IPS DF 19.7 (cell line): ENCODE measurements around the gene NLRP9.

Experiments used
- DNase-seq: peaks from one replicate; pipeline ENCODE4 v3.0.0-alpha.2; 2013; ENCODE audit warnings: low read depth, low spot score

The NLRP9 gene

DNA sequence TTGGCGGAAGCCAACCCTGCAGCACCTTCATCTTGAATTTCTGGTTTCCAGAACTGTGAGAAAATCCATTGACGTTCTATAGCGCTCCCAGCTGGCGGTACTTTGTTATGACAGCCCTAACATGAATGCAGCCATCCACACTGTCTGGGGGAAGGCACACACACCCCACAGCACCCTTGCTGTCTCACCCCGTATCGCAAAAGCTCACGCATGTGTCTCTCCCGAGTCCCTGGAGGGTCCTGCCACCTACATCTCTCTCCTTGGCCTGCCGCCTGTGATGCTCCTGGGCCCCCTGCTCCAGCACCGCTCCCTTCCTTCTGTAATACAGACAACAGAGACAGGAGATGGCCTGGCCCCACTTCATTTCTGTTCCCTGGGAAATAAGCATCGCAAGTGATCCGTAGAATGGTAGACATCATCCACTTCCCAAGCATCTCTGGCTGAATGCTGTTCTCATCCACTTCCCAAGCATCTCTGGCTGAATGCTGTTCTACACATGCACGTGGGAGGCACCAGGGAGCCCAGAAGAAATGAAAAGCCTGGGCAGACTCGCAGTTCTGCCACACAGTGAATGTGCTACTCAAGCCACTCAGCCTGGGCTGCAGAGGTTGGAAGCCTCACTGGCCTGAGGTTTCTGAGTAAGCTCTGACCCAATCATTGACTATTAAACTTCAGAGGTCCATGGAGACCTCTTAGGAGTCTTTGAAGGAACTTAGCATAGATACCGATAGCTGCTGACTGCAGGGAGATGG, 33.5 kb downstream of the NLRP9 start:
- DNase-seq: no peak

DNA sequence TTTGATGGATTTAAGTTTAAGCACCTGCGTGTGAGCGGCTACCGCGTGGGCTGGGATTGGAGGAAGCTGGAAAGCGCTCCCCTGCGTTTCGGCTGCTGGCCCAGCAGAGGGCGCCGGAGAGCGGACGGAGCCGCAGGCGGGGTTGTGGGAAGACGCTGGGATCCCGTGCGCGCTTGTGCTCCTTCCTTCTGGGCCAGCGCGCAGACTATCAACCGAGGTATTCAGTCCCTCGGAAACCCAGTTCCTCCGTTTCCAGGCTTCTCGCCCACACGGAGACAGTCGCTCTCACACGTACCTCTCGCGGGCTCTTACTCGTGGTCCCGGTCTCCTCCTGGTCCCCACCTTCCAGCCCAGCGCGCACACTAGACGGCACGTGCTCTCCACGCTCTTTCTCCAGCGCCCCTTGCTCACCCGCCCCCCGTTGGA, 34.4 kb downstream of the NLRP9 start:
- DNase-seq: no peak

DNA sequence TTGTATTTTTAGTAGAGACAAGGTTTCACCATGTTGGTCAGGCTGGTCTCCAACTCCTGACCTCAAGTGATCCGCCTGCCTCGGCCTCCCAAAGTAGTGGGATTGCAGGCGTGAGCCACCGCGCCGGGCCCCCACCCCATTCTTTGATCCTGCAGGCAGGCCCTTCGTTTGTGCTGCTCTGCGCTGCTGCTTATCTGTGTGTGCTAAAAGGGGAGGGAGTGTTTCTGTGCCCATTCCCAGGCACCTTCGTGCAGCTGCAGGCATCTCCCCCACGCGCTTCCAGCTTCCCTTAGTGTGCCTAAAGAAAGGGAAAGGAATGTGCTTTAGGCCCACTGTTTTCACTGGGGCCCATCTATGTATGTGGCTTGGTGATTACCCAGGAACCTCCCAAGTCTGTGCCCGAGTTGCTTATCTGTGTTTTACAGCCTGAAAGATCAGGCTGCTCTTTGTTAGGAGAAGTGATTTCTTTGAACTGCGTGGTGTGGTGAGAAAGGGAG, 36.0 kb downstream of the NLRP9 start:
- DNase-seq: no peak

DNA sequence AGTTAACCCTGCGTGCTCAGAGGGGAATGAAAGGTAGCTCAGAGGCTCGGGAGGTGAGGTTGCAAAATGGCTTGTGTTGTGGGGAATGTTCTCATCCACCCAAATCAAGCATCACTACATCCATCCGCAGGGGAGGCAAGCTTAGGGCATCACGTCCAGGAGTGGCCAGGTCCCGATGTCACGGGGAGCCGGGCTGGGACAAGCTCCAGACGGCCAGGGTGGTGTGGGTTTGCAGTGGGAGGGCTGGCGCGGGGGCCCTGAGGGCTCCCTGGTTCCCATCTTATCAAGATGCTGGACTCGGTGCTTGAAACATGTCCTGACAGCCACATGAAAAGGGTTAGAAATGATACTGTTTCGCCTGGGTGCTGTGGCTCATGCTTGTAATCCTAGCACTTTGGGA, 37.4 kb downstream of the NLRP9 start:
- DNase-seq: no peak

DNA sequence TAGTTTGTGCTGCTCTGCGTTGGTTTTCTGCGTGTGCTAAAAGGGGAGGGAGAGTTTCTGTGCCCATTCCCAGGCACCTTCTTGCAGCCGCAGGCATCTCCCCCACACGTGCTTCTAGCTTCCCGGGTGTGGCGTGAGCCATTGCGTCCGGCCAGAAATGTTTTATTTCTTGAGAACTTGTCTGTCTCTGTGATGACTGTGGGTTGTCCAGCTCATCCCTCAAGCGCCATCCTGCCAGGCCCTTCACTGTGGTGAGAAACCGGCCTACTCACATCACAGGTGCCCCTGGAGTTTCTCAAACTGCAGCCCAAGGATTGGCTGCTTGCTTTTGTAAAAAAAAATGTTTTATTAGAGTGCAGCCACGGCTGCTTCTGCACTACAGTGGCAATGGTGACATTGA, 39.0 kb downstream of the NLRP9 start:
- DNase-seq: no peak

DNA sequence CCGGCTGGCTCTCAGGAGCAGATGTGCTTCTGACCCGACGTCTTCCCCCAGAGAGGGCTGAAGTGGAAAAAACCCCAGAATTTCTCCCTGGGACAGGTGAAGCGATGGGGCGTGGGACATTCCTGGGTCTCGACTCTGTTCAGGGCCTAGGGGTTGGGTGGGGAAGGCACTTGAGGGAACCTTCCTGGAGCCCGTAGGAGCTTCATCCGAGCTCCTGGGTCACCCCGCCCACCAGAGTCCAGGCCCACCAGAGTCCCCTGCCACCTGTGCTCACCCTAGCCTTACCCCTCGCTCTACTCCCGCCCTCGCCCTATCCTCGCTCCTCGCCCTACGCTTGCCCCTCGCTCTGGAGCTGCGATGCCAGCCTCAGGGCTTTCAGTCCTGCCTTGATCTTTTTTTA, 39.9 kb downstream of the NLRP9 start:
- DNase-seq: no peak

DNA sequence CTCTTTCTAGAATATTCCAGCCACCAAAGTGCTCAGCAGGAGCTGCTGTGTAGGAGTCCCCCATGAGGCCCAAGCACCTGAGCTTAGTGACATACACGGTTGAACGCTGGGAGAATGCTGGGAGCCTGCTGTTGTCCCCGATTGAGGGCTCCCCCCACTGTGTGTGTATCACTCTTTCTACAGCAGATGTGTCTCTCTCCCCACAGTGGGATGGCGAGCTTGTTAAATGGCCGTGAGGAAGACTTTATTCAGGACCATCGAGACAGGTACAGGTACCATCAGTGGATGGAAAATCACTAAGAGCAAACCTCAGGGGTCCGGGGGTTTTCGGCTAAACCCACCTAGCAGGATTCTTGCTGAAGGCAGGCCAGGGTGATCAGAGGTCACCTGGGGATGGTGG, 40.5 kb downstream of the NLRP9 start:
- no peak for DNase-seq

DNA sequence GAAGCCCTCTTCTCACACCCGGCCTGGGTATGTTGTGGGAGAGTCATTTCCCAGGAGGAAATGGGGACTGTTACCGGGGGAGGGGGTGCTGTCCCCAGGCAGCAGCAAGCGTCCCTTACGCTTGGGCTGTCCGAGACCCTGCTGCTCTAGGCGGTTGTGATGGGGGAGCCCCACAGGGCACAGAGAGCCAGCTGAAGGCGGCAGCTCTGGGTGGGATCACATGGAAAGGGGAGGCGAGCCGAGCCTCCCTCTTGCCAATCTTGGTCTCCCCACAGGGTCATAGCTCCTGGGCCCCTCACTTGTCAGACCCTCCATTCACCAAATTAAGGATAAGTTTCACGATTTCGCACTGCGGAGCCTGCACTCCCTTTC, 41.1 kb downstream of the NLRP9 start:
- no peak for DNase-seq

DNA sequence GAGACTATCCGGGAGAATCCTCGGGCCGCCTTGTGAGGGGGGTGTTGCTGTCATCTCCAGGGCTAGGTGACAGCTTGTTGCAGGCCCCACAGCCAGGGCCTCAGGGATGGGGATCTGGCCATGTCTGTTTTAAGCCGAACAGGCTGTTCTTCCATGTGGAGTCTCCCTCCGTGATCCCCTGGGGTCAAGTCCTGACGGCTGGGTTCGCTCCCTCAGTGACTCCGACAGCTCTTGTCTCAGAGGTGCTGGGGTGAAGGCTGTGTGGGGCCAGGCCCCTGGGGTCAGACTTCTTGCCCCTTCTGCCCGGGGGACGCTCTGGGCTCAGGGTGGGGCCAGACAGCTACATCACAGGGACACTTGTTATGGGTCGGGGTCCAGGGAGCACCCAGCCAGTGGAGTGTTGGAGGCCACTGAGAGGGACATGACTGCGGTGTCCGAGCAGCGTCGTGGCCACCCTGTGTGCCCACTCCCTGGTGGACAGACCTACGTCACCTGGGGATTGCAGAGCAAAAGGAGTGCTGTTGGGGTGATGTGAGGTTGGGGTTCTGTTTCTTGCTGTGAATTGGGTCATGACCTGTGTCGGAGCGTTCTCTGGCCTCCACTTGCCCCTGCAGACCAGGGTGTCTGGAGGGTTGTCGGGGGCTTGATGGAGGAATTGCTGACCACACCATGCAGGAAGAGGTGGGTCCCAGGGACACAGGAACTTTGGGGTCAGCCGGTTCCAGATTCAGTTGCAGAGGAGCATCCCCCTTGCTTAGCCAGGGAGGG, 41.7 kb downstream of the NLRP9 start:
- no peak for DNase-seq

DNA sequence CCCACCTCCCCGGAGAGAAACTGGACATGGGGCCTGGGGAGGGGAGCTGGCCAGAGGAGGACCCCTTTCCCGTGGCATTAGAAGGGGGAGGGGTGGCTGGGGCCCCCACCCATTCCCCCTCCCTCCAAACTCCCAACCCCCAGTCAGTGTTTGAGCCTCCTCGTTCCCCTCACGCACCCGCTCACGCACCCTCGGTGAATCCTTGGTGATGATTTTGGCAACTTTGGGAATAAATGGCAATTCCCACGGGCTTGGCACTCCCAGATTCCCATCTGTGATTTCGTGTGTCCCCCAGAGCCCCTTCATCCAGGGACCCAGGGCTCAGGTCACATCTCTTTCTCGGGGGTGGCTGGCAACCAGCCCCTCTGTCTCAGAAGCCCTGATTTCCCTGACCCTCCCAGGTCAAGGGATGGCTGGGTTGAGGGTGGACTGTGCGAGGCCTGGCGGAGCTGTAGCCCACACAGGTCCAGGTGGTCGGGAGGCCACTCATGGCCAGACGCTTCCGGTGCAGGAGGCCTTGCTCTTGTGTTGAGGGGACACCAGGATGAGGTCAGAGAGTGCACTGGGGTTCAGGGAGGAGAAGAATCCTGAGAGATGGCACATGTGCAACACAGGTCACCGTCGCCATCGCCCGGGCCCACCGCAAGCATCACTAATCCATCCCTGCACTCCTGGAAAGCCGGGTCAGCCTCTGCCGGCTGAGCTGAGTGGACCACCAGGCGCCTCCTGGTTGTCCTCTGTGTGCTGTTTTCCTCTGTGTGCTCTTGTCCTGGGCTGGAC, 42.5 kb downstream of the NLRP9 start:
- no peak for DNase-seq

DNA sequence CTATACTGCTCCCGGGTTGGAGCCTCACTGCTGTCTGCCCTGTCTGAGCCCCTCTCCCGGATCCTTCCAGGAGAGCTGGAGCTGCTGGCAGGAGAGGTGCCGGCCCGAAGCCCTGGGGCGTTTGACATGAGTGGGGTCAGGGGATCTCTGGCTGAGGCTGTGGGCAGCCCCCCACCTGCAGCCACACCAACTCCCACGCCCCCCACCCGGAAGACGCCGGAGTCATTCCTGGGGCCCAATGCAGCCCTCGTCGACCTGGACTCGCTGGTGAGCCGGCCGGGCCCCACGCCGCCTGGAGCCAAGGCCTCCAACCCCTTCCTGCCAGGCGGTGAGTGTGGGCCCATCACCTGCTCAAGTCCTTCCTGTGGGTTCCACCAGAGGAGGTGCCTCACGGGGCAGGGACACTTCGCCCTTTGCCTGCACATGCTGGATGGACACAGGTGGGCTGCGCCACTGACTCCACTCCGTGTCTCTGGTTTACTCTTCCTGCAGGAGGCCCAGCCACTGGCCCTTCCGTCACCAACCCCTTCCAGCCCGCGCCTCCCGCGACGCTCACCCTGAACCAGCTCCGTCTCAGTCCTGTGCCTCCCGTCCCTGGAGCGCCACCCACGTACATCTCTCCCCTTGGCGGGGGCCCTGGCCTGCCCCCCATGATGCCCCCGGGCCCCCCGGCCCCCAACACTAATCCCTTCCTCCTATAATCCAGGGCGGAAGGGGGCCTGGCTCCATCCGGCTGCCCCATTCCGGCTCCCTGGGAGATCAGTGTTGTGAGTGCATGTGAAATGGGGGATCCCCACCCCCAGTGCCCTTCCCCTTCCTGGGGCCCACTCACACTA, 43.3 kb downstream of the NLRP9 start:
- DNase-seq: no peak

DNA sequence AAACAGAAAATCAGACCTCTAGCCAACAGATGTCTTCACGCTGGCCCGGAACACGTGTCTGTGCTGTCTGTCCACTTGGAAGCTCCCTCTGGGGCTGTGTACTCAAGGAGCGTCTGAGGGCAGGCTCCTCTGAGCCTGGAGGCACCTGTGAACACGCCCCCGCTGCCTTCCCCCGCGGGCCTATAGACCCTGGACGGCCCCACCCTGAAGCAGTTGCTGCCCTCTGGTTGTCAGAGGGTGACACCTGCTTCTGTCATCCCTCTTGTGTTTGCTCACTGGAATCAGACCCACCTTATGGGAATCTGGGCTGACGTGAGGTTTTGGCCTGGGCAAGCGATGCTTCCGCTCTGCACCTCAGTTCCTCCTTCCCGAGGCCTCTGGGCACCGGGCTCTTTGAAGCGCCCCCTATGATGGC, 44.0 kb downstream of the NLRP9 start:
- DNase-seq: no peak

DNA sequence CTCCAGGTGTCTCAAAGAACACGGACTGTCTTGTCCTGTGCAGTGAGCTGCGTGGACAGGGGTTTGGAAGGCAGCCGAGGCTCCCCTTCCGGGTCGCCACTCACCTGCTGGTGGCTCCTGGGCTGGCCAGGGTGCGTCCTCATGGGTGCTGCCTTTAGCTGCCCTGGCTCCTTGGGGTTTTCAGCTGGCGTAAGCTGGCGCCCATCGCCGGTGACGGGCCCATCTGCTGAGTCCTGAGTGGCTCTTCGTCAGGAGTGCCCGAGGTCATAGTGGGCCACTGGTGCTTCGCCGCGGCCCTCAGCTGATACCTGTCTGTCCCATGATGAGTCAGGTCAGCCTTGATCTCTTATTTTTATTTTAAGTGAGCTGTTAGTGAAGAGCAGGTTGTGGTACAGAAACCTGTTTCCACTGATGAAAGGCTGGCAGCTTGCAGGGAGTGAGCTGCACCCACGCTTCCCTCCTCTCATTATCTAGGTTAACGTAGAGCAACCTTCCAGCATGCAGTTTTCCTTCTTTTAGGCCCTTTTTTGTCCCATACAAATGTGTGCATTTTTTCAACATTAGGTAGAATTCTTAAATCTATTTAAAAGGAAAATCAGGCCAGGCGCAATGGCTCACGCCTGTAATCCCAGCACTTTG, 44.7 kb downstream of the NLRP9 start:
- DNase-seq: no peak

DNA sequence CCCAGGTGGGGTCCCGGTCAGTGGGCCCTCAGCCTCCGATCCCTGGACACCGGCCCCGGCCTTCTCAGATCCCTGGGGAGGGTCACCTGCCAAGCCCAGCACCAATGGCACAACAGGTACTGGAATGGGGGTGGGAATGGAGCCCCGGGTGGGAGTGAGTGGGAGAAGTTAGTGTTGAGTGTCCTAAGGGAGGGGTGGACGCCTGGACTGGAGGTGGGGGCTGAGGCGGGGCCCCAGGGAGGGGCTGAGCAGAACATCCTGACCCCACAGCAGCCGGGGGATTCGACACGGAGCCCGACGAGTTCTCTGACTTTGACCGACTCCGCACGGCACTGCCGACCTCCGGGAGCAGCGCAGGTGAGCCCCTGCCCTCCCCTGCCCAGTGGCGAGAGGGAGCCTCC, 45.5 kb downstream of the NLRP9 start:
- no peak for DNase-seq

DNA sequence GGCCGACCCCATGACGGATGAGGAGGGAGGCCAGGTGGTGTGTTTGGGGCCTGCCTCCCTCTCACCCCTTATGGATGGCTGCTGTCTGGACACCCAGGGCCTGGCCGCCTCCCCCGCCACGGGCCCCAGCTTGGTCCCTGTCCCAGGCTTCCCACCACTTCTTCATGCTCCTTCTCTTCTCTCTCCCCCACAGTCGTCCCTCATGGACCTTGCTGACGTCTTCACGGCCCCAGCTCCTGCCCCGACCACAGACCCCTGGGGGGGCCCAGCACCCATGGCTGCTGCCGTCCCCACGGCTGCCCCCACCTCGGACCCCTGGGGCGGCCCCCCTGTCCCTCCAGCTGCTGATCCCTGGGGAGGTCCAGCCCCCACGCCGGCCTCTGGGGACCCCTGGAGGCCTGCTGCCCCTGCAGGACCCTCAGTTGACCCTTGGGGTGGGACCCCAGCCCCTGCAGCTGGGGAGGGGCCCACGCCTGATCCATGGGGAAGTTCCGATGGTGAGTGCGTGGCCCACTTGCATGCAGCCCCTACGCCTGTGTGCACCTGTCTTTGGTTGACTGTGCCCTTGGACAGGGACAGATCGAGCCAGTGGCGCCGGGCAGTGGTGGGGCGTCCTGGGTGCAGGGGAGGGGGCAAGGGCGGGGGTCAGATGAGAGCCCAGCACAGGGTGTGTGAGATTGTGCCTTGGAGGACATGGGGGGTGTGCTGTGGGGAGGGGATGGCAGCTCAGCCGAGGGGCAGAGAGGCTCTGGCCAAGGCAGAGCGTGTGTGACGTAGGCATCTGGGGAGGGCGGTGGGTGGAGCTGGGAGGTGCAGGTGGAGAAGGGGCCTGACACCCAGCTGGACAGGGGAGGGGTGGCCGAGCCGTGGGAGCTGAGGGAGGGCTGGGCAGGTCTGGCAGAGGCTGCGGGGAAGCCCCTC, 46.4 kb downstream of the NLRP9 start:
- DNase-seq: no peak

DNA sequence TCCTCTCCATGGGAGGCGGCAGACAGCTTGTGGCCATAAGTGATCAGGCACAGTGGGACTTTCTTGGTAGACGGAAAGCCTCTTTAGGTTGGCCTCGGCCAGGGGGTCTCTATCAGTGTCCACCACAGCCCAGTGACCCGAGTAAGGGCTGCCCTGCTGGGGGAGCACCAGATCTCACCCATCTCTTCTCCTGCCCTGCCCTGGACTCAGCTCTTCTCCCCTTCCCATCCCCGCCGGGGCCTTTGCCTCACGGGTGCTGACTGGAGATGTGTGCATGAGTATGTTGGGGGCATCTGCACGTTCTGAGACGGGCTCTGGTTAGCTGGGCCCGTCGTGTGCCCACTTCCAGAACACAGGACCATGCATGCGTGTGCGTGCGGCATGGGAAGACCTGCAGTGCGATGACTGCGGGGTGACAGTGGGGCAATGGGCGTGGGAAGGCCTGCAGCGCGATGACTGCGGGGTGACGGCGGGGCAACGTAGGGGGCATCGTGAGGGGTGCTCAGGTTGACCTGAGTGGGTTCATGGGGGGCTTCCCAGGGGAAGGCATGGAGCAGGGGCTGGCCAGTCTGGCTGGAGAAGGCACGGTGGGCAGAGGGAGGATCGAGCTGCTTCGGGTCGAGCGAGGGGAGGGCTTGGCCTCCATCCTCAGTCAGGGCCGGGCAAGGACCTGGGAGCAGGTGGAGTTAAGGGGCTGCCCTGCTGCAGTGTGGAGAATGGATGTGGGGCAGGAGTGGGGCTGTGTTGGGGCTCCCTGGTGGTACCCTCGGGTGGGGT, 47.2 kb downstream of the NLRP9 start:
- no peak for DNase-seq

DNA sequence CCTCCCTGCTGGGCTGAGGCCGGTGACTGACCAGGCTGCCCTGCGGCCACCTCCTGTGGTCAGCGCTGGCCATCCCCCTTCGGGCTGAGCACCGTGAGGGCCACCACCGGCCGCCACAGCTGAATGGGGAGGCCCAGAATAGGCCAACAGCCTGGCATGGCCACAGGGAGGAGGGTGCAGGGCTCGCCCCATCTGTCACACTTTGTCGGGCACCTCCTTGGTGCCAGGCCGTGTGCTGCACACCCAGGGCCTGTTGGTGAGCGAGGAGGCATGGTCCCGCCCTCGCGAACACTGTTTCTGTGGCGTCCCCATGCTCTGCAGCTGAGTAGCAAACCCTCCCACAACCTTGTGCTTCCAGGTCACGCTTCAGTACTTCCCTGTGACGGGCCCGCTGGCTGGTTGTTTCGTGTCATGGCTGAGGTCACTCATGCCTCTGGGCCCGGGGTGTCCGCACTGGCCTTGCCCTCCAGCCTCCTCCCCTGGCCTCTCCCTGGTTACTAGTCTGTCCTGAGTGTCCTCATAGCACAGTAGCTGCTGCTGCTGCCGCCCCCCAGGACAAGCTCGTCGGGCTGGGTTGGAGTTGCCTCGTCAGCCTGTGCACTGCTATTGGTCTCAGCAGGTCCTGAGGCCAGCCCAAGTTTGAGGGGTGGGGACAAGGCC, 48.0 kb downstream of the NLRP9 start:
- no peak for DNase-seq

DNA sequence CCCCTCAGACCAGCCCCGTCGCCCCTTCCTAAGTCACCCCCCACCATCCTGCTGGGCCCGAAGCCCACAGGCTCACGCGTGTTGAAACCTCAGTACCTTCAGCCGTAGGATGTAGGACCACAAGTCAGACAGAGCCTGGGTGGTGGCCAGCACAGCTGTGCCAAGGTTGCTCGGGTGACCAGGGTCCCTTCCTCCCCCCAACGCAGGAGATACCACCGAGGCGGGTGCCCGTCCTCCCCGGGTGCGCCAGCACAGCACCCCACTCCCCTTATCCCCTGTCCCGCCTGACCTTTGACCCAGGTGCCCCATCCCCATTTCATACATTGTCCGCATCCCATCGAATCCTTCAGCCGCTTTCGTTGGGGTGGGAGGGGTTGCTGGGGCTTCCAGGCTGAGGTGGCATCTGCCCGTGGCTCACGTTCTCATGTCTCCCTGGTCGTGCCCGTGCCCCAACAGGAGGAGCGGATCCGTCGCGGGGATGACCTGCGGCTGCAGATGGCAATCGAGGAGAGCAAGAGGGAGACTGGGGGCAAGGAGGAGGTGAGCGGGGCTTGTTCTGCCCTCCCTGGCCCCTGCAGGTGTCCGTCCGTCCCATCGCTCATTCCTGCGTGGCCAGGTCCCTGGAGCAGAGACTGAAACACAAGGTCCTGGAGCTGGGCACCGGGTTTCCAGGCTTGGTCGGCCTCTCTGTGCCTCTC, 48.6 kb downstream of the NLRP9 start:
- no peak for DNase-seq
